H1 (cell line): ENCODE results near the gene C7orf57. TPM values are rescaled to one million over a fixed set of nuclear protein-coding genes. Genes with fewer than 3 reads are reported as not detected.

Source experiments
- CTCF ChIA-PET: fragments of 300-600 bp; sonication (Branson Sonifier 250); formaldehyde crosslinking; loops from one replicate; lab custom pipeline; 2021; ENCODE audit not compliant: partially characterized antibody; lab: Charles Lee
- POLR2A ChIA-PET: fragments of 300-600 bp; sonication (Branson Sonifier 250); formaldehyde crosslinking; loops from one replicate; lab custom pipeline; 2021; ENCODE audit warnings: inconsistent platforms; ENCODE audit not compliant: partially characterized antibody; lab: Charles Lee
- DNase-seq, 2 experiments: peaks; one replicate each; pipeline versions ENCODE4 v3.0.0 to v3.0.0-alpha.2; 2010 to 2022; ENCODE audit warnings: low spot score in 2 of 2, low read depth in 1 of 2, mixed read lengths in 1 of 2
- FAIRE-seq: peaks from 2 replicates; lab custom pipeline; 2011; peaks lifted over from hg19 to GRCh38; lab: Jason Lieb, UNC
- H2AFZ ChIP-seq: 2 replicates; pipeline ENCODE4 v1.8.1; 2012; ENCODE audit warnings: low read length, inconsistent platforms
- H2AK5ac ChIP-seq: 2 replicates; pipeline ENCODE4 v1.6.1; 2013; ENCODE audit warnings: low read depth, low read length
- H2BK120ac ChIP-seq: replicated peaks from 2 replicates; pipeline ENCODE3; 2013; ENCODE audit warnings: low read depth, low read length, inconsistent platforms
- H2BK12ac ChIP-seq: 2 replicates; pipeline ENCODE4 v1.6.1; 2013; ENCODE audit warnings: low read depth, low read length
- H2BK15ac ChIP-seq: 2 replicates; pipeline ENCODE4 v1.6.1; 2013; ENCODE audit warnings: low read length
- H2BK20ac ChIP-seq: 2 replicates; pipeline ENCODE4 v1.6.1; 2013; ENCODE audit warnings: low read length
- H2BK5ac ChIP-seq: 2 replicates; pipeline ENCODE4 v1.6.1; 2013; ENCODE audit warnings: low read depth, low read length
- H3K14ac ChIP-seq: 2 replicates; pipeline ENCODE4 v1.6.1; 2013; ENCODE audit warnings: inconsistent platforms; ENCODE audit not compliant: insufficient read length
- H3K18ac ChIP-seq: 2 replicates; pipeline ENCODE4 v1.6.1; 2013; ENCODE audit warnings: low read length; ENCODE audit errors: extremely low read depth
- H3K23ac ChIP-seq: 2 replicates; pipeline ENCODE4 v1.6.1; 2013; ENCODE audit warnings: inconsistent platforms; ENCODE audit not compliant: insufficient read length
- H3K23me2 ChIP-seq: 2 replicates; pipeline ENCODE4 v1.6.1; 2013; ENCODE audit warnings: low read depth, low read length
- H3K27ac ChIP-seq: 2 replicates; pipeline ENCODE4 v1.6.1; 2011; ENCODE audit warnings: low read depth, low read length, inconsistent platforms
- H3K27me3 ChIP-seq, 4 experiments: replicated peaks in 1 of 4; 1 replicate in 1 of 4; 2 replicates in 3 of 4; pipeline versions ENCODE4 v1.6.1 to v1.8.1; 2011 to 2013; ENCODE audit warnings: low read length in 3 of 4, mild to moderate bottlenecking in 3 of 4, inconsistent platforms in 2 of 4, mixed read lengths in 2 of 4, moderate library complexity in 1 of 4; ENCODE audit not compliant: control insufficient read depth in 3 of 4, insufficient read depth in 3 of 4; ENCODE audit errors: extremely low read depth in 1 of 4
- H3K36me3 ChIP-seq, 4 experiments: 2 replicates each; pipeline versions ENCODE4 v1.6.1 to v1.8.1; 2011 to 2013; ENCODE audit warnings: mild to moderate bottlenecking in 4 of 4, low read length in 3 of 4, moderate library complexity in 2 of 4, control low read depth in 1 of 4, inconsistent platforms in 1 of 4; ENCODE audit not compliant: insufficient read depth in 4 of 4, control insufficient read depth in 2 of 4
- H3K4ac ChIP-seq: replicated peaks from 2 replicates; pipeline ENCODE3; 2013; ENCODE audit warnings: low read length, low read depth, mixed read lengths, inconsistent platforms; ENCODE audit not compliant: insufficient read length
- H3K4me1 ChIP-seq, 4 experiments: replicated peaks in 1 of 4; 1 replicate in 1 of 4; 2 replicates in 3 of 4; pipeline versions ENCODE4 v1.6.1 to v1.8.1; 2011 to 2013; ENCODE audit warnings: low read length in 3 of 4, inconsistent platforms in 2 of 4, mixed read lengths in 1 of 4; ENCODE audit not compliant: insufficient read depth in 4 of 4, control insufficient read depth in 3 of 4
- H3K4me2 ChIP-seq, 2 experiments: 2 replicates each; pipeline versions ENCODE4 v1.6.1 to v1.8.1; 2011 to 2013; ENCODE audit warnings: low read depth in 2 of 2, low read length in 2 of 2, control low read depth in 1 of 2, inconsistent platforms in 1 of 2, mild to moderate bottlenecking in 1 of 2; ENCODE audit not compliant: insufficient read depth in 1 of 2
- H3K4me3 ChIP-seq, 4 experiments: fragments of 200-600, 300-600 bp in 1 of 4; sonication (generic), shearing (Covaris generic), sonication (Bioruptor Twin) in 1 of 4; 2 replicates each; pipeline versions ENCODE4 v1.5.1 to v1.8.1; 2011 to 2016; ENCODE audit warnings: low read length in 4 of 4, low read depth in 3 of 4, control low read depth in 2 of 4, inconsistent platforms in 2 of 4, mild to moderate bottlenecking in 2 of 4, mixed read lengths in 1 of 4, moderate library complexity in 1 of 4; ENCODE audit not compliant: insufficient read depth in 2 of 4; ENCODE audit errors: extremely low read depth in 1 of 4
- H3K56ac ChIP-seq: replicated peaks from 2 replicates; pipeline ENCODE3; 2013; ENCODE audit warnings: low read depth, mild to moderate bottlenecking, mixed read lengths, low read length, inconsistent platforms; ENCODE audit not compliant: insufficient read length
- H3K79me1 ChIP-seq: 2 replicates; pipeline ENCODE4 v1.6.1; 2013; ENCODE audit warnings: low read depth, low read length, control low read depth
- H3K79me2 ChIP-seq, 2 experiments: 2 replicates each; pipeline versions ENCODE4 v1.6.1 to v1.8.1; 2012 to 2013; ENCODE audit warnings: low read length in 2 of 2, mild to moderate bottlenecking in 2 of 2, inconsistent platforms in 1 of 2; ENCODE audit not compliant: insufficient read depth in 2 of 2, control insufficient read depth in 1 of 2
- H3K9ac ChIP-seq, 4 experiments: replicated peaks in 1 of 4; 1 replicate in 1 of 4; 2 replicates in 3 of 4; pipeline versions ENCODE4 v1.6.1 to v1.8.1; 2011 to 2013; ENCODE audit warnings: low read depth in 3 of 4, low read length in 3 of 4, control low read depth in 2 of 4, mild to moderate bottlenecking in 2 of 4, moderate library complexity in 2 of 4, inconsistent platforms in 1 of 4; ENCODE audit errors: extremely low read depth in 1 of 4
- H3K9me3 ChIP-seq, 2 experiments: 2 replicates each; pipeline versions ENCODE4 v1.6.1 to v1.8.1; 2012 to 2013; ENCODE audit warnings: mild to moderate bottlenecking in 2 of 2, moderate library complexity in 2 of 2, control low read depth in 1 of 2, inconsistent platforms in 1 of 2, low read depth in 1 of 2, low read length in 1 of 2, mixed read lengths in 1 of 2; ENCODE audit not compliant: insufficient read depth in 2 of 2
- H4K20me1 ChIP-seq, 2 experiments: replicated peaks in 1 of 2; 2 replicates each; pipeline versions ENCODE3 to v1.8.1; 2011 to 2013; ENCODE audit warnings: inconsistent platforms in 2 of 2, low read length in 2 of 2, mild to moderate bottlenecking in 1 of 2; ENCODE audit not compliant: insufficient read depth in 2 of 2, control insufficient read depth in 1 of 2
- H4K5ac ChIP-seq: 2 replicates; pipeline ENCODE4 v1.6.1; 2013; ENCODE audit warnings: low read length, low read depth, mixed read lengths, inconsistent platforms; ENCODE audit not compliant: insufficient read length
- H4K8ac ChIP-seq: 2 replicates; pipeline ENCODE4 v1.8.0; 2013; ENCODE audit warnings: mild to moderate bottlenecking, moderate library complexity, low read length, inconsistent platforms; ENCODE audit not compliant: insufficient read depth; ENCODE audit errors: extremely low read depth
- H4K91ac ChIP-seq: replicated peaks from 2 replicates; pipeline ENCODE3; 2013; ENCODE audit warnings: low read length, mixed read lengths, inconsistent platforms; ENCODE audit not compliant: insufficient read length
- ATF2 ChIP-seq: IDR thresholded peaks from 2 replicates; pipeline ENCODE4 v1.6.1; 2012; ENCODE audit warnings: low read length, inconsistent platforms
- EGR1 ChIP-seq: IDR thresholded peaks from 2 replicates; pipeline ENCODE4 v1.6.1; 2011; ENCODE audit warnings: low read depth, low read length, borderline replicate concordance
- FOSL1 ChIP-seq: IDR thresholded peaks from 2 replicates; pipeline ENCODE4 v1.6.1; 2011; ENCODE audit warnings: mild to moderate bottlenecking, low read depth, low read length, moderate library complexity; ENCODE audit not compliant: insufficient read depth
- KDM5A ChIP-seq: fragments of 200-600 bp; IDR thresholded peaks from 2 replicates; pipeline ENCODE4 v1.7.1; 2012; ENCODE audit warnings: mild to moderate bottlenecking, low read length, inconsistent platforms, mixed read lengths
- POLR2A ChIP-seq, 2 experiments: IDR thresholded peaks; 1 replicate in 1 of 2; 2 replicates in 1 of 2; pipeline ENCODE4 v1.6.1; 2011; ENCODE audit warnings: low read depth in 2 of 2, low read length in 2 of 2, mild to moderate bottlenecking in 2 of 2; ENCODE audit errors: control extremely low read depth in 1 of 2
- SAP30 ChIP-seq: fragments of 300-600 bp; sonication (generic); IDR thresholded peaks from 2 replicates; pipeline ENCODE4 v1.7.1; 2012; ENCODE audit warnings: low read length, moderate library complexity, mild to moderate bottlenecking, inconsistent platforms; ENCODE audit not compliant: insufficient read depth, insufficient replicate concordance
- SIX5 ChIP-seq: IDR thresholded peaks from 2 replicates; pipeline ENCODE4 v1.6.1; 2011; ENCODE audit warnings: mild to moderate bottlenecking, low read depth, low read length
- TAF1 ChIP-seq: IDR thresholded peaks from 2 replicates; pipeline ENCODE4 v1.6.1; 2011; ENCODE audit warnings: mild to moderate bottlenecking, low read depth, low read length
- WGBS, 2 experiments: shearing (Covaris generic) in 1 of 2; methylation state at CpG; one replicate each; pipeline versions ENCODE4 v1.1.6 to v1.1.7; 2013 to 2015; ENCODE audit warnings: low lambda C conversion rate in 2 of 2, mixed read lengths in 2 of 2, inconsistent platforms in 1 of 2, low coverage in 1 of 2, missing lambda C conversion rate in 1 of 2; ENCODE audit not compliant: insufficient replicate concordance in 2 of 2, insufficient coverage in 1 of 2, insufficient read length in 1 of 2; ENCODE audit errors: extremely low coverage in 1 of 2, missing lambda C conversion rate in 1 of 2; 5-methylcytosine and 5-hydroxymethylcytosine counted together
- polyA plus RNA-seq, 7 experiments: library from polyadenylated mRNA; depleted of rRNA in 3 of 7; stranded (reverse) in 5 of 7; unstranded in 2 of 7; fragments of >200 nt in 5 of 7; fragments of 200-250 nt in 2 of 7; gene quantifications; 1 replicate in 5 of 7; 2 replicates in 1 of 7; 4 replicates in 1 of 7; pipeline versions ENCODE4 v1.2.1 to v1.2.3, GENCODE V29; 2011 to 2013; ENCODE audit warnings: missing spikeins in 2 of 7, mixed read lengths in 2 of 7
- total RNA-seq: library from RNA; stranded (reverse); fragmentation: NEBNext Ultra II Directional; extraction: Animal tissue kit (Norgen Biotek cat#: 25700); gene quantifications from 2 replicates; pipeline ENCODE4 v1.2.1, GENCODE V29; 2021

Gene C7orf57
- total and polyA plus RNA-seq, 2 of the 8 experiments (the other 6 are each of a cell fraction or from before 2014, with no cell fraction given) = 0.08 to 0.56 TPM

- no peak overlapping the region for H3K27ac ChIP-seq
Observed at GRCh38 chr7:48090095-48090805, 54.9 kb downstream of the C7orf57 start.

More at GRCh38 chr7:48090095-48090805, 54.9 kb downstream of the C7orf57 start:
- Histone ChIP-seq H3K36me3 (peaks cover 9 to 37% (median 21%) of the 10 kb centered on the region in 4 experiments; a peak in 7 of 8 replicates), H3K79me2 (peaks cover 0 to 6% of the 10 kb centered on the region in 2 experiments; a peak in 1 of 4 replicates), H3K4ac (no peak overlapping the region), H4K8ac (peak overlapping the region; percentile 0; the same call in 1 of the 2 replicates), H3K14ac (no peak overlapping the region), H3K56ac (no peak overlapping the region), H4K91ac (no peak overlapping the region), H3K4me1 (peaks cover 5 to 11% (median 7%) of the 10 kb centered on the region in 4 experiments), H3K23ac (no peak overlapping the region), H3K79me1 (peaks cover 2% of the 10 kb centered on the region; the same call in 1 of the 2 replicates), H2BK20ac (no peak overlapping the region), H2BK5ac (no peak overlapping the region; the same call in 1 of the 2 replicates), H3K27me3 (no peaks in the 10 kb centered on the region), H3K18ac (peak overlapping the region; percentile 73; the same call in 1 of the 2 replicates), H2BK15ac (no peak overlapping the region), H4K20me1 (no peaks in the 10 kb centered on the region), H3K9me3 (no peaks in the 10 kb centered on the region), H2AK5ac (no peak overlapping the region), H2AFZ (no peak overlapping the region), H2BK120ac (no peak overlapping the region), H4K5ac (peak overlapping the region; percentile 60), H3K4me2 (peak overlapping the region; percentile 88 to 92), H3K4me3 (peak overlapping the region; percentile 64 to 85 (median 80)), H3K9ac (peak overlapping the region; percentile 52 to 77 (median 68)), H3K23me2 (peaks cover 7% of the 10 kb centered on the region; the same call in 1 of the 2 replicates), H2BK12ac (no peak overlapping the region)
- TF ChIP-seq EGR1 = no peak
- TF ChIP-seq TAF1 = peak; percentile 44; the same call in 1 of the 2 replicates
- TF ChIP-seq FOSL1 = no peak
- TF ChIP-seq KDM5A = no peak
- peak; percentile 69 for TF ChIP-seq SAP30
- peak in 1 of 2 experiments; percentile 64; a peak in 1 of 3 replicates for TF ChIP-seq POLR2A (IDR thresholded peaks at IDR 0.05; ENCODE audit: control extremely low read depth in 1 of 2, low read depth in 2 of 2, low read length in 2 of 2)
- TF ChIP-seq SIX5 = no peak
- no peak for TF ChIP-seq ATF2
- DNase-seq = peak in 1 of 2 experiments; percentile 58
- WGBS, 2 experiments = 4% methylated on average over 28 of the region's 28 CpGs; no CpG with 5 or more reads in 1 of the 2 experiments
- POLR2A ChIA-PET = interaction anchor here (0.8 to 5.1 kb wide), 14 partner anchors 8 to 116 kb away, joined by 3 to 36 read pairs (median 9); partner anchors contain the start of gene C7orf57
- peak; percentile 57 for FAIRE-seq
- CTCF ChIA-PET = interaction anchor here (0.6 to 1.0 kb wide), 4 partner anchors 13 to 323 kb away, joined by 3 to 4 read pairs (median 3); no protein-coding TSS in a partner anchor
